Mesothelial cell of epicardium (in vitro differentiated cells): ENCODE measurements around the gene ZNF511. TPM values are rescaled to one million over a fixed set of nuclear protein-coding genes. Genes with fewer than 3 reads are reported as not detected.
A peak's percentile ranks its signal among the peaks of the same experiment; 100 is the strongest.

Experiments
- DNase-seq, 2 experiments: peaks; one replicate each; pipeline ENCODE4 v3.0.0; 2021; ENCODE audit warnings: low spot score in 2 of 2; ENCODE audit not compliant: unreplicated experiment in 2 of 2
- H3K27ac Mint-ChIP-seq: 2 replicates; pipeline ENCODE4 v1.8.0; 2021; ENCODE audit warnings: mixed read lengths
- H3K27me3 Mint-ChIP-seq: 2 replicates; pipeline ENCODE4 v1.8.0; 2021; ENCODE audit warnings: low read depth, mixed read lengths
- H3K36me3 Mint-ChIP-seq: 2 replicates; pipeline ENCODE4 v1.8.0; 2021; ENCODE audit warnings: mixed read lengths
- H3K4me1 Mint-ChIP-seq: 2 replicates; pipeline ENCODE4 v1.8.0; 2021; ENCODE audit warnings: mixed read lengths
- H3K4me3 Mint-ChIP-seq: 2 replicates; pipeline ENCODE4 v1.8.0; 2021; ENCODE audit warnings: mild to moderate bottlenecking, moderate library complexity, mixed read lengths
- H3K9me3 Mint-ChIP-seq: 2 replicates; pipeline ENCODE4 v1.8.0; 2021; ENCODE audit warnings: mixed read lengths
- CTCF ChIP-seq: fragments of 200-600 bp; sonication (generic); IDR thresholded peaks from one replicate; pipeline ENCODE4 v1.5.0; 2021; ENCODE audit warnings: antibody characterized with exemption; ENCODE audit not compliant: unreplicated experiment
- total RNA-seq: library from RNA; stranded (reverse); gene quantifications from 3 replicates; pipeline ENCODE4 v1.2.1, GENCODE V29; 2021

ZNF511 gene
- total RNA-seq, 1 donor from 2014 or later: 44.9 TPM

GRCh38 chr10:133324198-133324792 lies 15.6 kb downstream of the ZNF511 start:
- Mint-ChIP-seq H3K27me3 (peaks cover 55% of the 10 kb centered on the region), H3K36me3 (no peaks in the 10 kb centered on the region), H3K4me1 (peaks cover 12% of the 10 kb centered on the region), H3K27ac (no peak overlapping the region), H3K9me3 (peaks cover 4% of the 10 kb centered on the region), H3K4me3 (no peak overlapping the region)
- TF ChIP-seq CTCF: no peak
- DNase-seq: peak in 1 of 2 experiments; percentile 54

- TF ChIP-seq CTCF: no peak
- H3K36me3 Mint-ChIP-seq: no peaks in the 10 kb centered on the region
- no peak for DNase-seq
- H3K27ac Mint-ChIP-seq: no peak overlapping the region
- H3K4me1 Mint-ChIP-seq: peaks cover 17% of the 10 kb centered on the region
- H3K27me3 Mint-ChIP-seq: peaks cover 56% of the 10 kb centered on the region
- peaks cover 4% of the 10 kb centered on the region for H3K9me3 Mint-ChIP-seq
- H3K4me3 Mint-ChIP-seq: peak overlapping the region; percentile 51
Measured at GRCh38 chr10:133324857-133325260, 16.1 kb downstream of the ZNF511 start.

GRCh38 chr10:133325440-133326222 lies 16.9 kb downstream of the ZNF511 start:
- no peak for TF ChIP-seq CTCF
- Mint-ChIP-seq H3K27ac (no peak overlapping the region), H3K9me3 (no peaks in the 10 kb centered on the region), H3K36me3 (no peaks in the 10 kb centered on the region), H3K4me1 (peaks cover 18% of the 10 kb centered on the region), H3K4me3 (peak overlapping the region; percentile 73), H3K27me3 (peaks cover 54% of the 10 kb centered on the region)
- DNase-seq: no peak

- no peak for DNase-seq
- Mint-ChIP-seq H3K36me3 (no peaks in the 10 kb centered on the region), H3K9me3 (no peaks in the 10 kb centered on the region), H3K27ac (no peak overlapping the region), H3K27me3 (peaks cover 60% of the 10 kb centered on the region), H3K4me1 (peaks cover 18% of the 10 kb centered on the region), H3K4me3 (peak overlapping the region; percentile 55)
- no peak for TF ChIP-seq CTCF
Measured at GRCh38 chr10:133326223-133326551, 17.5 kb downstream of the ZNF511 start.

- H3K4me3 Mint-ChIP-seq: no peak overlapping the region
- peaks cover 18% of the 10 kb centered on the region for H3K4me1 Mint-ChIP-seq
- H3K27me3 Mint-ChIP-seq: peaks cover 68% of the 10 kb centered on the region
- no peaks in the 10 kb centered on the region for H3K36me3 Mint-ChIP-seq
- H3K9me3 Mint-ChIP-seq: no peaks in the 10 kb centered on the region
- no peak for TF ChIP-seq CTCF
- no peak for DNase-seq
- no peak overlapping the region for H3K27ac Mint-ChIP-seq
Measured at GRCh38 chr10:133326745-133327650, 18.3 kb downstream of the ZNF511 start.
